ENCODE results near the gene PI4KA.

GRCh38 chr22:20829491-20830134 is 29.0 kb downstream of the PI4KA start:
- TF ChIP-seq REST (IDR thresholded peaks at IDR 0.05; ENCODE audit: unreplicated experiment) (no peak), CTCF (conservative IDR thresholded peaks at IDR 0.05; ENCODE audit: low read depth in 2 of 2) (no peak), EZH2 (IDR thresholded peaks at IDR 0.05; ENCODE audit: low read depth, unreplicated experiment) (no peak), POLR2AphosphoS5 (IDR thresholded peaks at IDR 0.05; ENCODE audit: low read depth) (no peak), NANOG (IDR thresholded peaks at IDR 0.05; ENCODE audit: borderline replicate concordance) (no peak), EZH2phosphoT487 (IDR thresholded peaks at IDR 0.05; ENCODE audit: unreplicated experiment) (no peak), CREB1 (CRISPR knock-in tag; IDR thresholded peaks at IDR 0.05; ENCODE audit: low read depth) (no peak), ZNF331 (CRISPR knock-in tag; IDR thresholded peaks at IDR 0.05; ENCODE audit: low read depth) (no peak), JUNB (IDR thresholded peaks at IDR 0.05; ENCODE audit: unreplicated experiment) (no peak), ETS1 (IDR thresholded peaks at IDR 0.05) (no peak), STAT1 (IDR thresholded peaks at IDR 0.05; ENCODE audit: unreplicated experiment) (no peak), ZNF114 (CRISPR knock-in tag; IDR thresholded peaks at IDR 0.05) (no peak)
